IMR-90 (cell line): Measurements from ENCODE around the gene SLCO3A1. TPM values are rescaled to one million over a fixed set of nuclear protein-coding genes. Genes with fewer than 3 reads are reported as not detected.

Source experiments
- ATAC-seq: fragments of 200-7000 bp; cut with Tn5 transposase; 2 replicates; pipeline ENCODE4 v1.9.1; 2020; ENCODE audit warnings: low read depth, mild to moderate bottlenecking, moderate library complexity
- BruUV-seq: library from RNA; stranded (reverse); fragments of 400-500 nt; replicated peaks from 2 replicates; lab custom pipeline; 2021; lab: Mats Ljungman, UMichigan
- CTCF ChIA-PET: fragments of 300-600 bp; formaldehyde crosslinking; extraction: SDS; loops from one replicate; lab custom pipeline; 2021; ENCODE audit warnings: antibody characterized with exemption; lab: Yijun Ruan, JAX
- POLR2A ChIA-PET: fragments of 300-600 bp; sonication (Branson Sonifier 250); formaldehyde crosslinking; loops from one replicate; lab custom pipeline; 2022; ENCODE audit warnings: antibody characterized with exemption; ENCODE audit not compliant: unreplicated experiment; lab: Charles Lee
- DNase-seq: peaks from one replicate; pipeline ENCODE4 v3.0.0; 2013
- H2AFZ ChIP-seq: replicated peaks from 2 replicates; pipeline ENCODE3; 2013; ENCODE audit warnings: low read length, mild to moderate bottlenecking; ENCODE audit not compliant: poor library complexity
- H2AK5ac ChIP-seq: 2 replicates; pipeline ENCODE4 v1.6.1; 2013; ENCODE audit warnings: low read depth, low read length, inconsistent platforms
- H2AK9ac ChIP-seq: replicated peaks from 2 replicates; pipeline ENCODE3; 2013; ENCODE audit warnings: mild to moderate bottlenecking, low read depth, low read length, moderate library complexity; ENCODE audit not compliant: poor library complexity
- H2BK120ac ChIP-seq: 2 replicates; pipeline ENCODE4 v1.6.1; 2013; ENCODE audit warnings: low read depth, low read length, inconsistent platforms
- H2BK15ac ChIP-seq: 3 replicates; pipeline ENCODE4 v1.6.1; 2013; ENCODE audit warnings: low read depth, low read length, inconsistent platforms
- H2BK20ac ChIP-seq: 2 replicates; pipeline ENCODE4 v1.6.1; 2013; ENCODE audit warnings: low read depth, mild to moderate bottlenecking, inconsistent platforms, low read length, moderate library complexity
- H2BK5ac ChIP-seq: 2 replicates; pipeline ENCODE4 v1.6.1; 2013; ENCODE audit warnings: mild to moderate bottlenecking, low read depth, low read length, inconsistent platforms; ENCODE audit not compliant: poor library complexity, severe bottlenecking
- H3K14ac ChIP-seq: replicated peaks from 2 replicates; pipeline ENCODE4 v1.6.1; 2013; ENCODE audit warnings: low read depth, low read length, inconsistent platforms
- H3K18ac ChIP-seq: 2 replicates; pipeline ENCODE4 v1.6.1; 2013; ENCODE audit warnings: low read depth, low read length, control low read depth
- H3K23ac ChIP-seq: 2 replicates; pipeline ENCODE4 v1.6.1; 2013; ENCODE audit warnings: low read depth, low read length, inconsistent platforms
- H3K27ac ChIP-seq: 2 replicates; pipeline ENCODE4 v1.5.1; 2013; ENCODE audit warnings: mild to moderate bottlenecking, control low read depth, low read length; ENCODE audit not compliant: insufficient read depth
- H3K27me3 ChIP-seq: 2 replicates; pipeline ENCODE4 v1.6.1; 2013; ENCODE audit warnings: low read length; ENCODE audit not compliant: control insufficient read depth, insufficient read depth
- H3K36me3 ChIP-seq: 2 replicates; pipeline ENCODE4 v1.6.1; 2013; ENCODE audit warnings: low read length, mixed read lengths; ENCODE audit not compliant: control insufficient read depth, insufficient read depth
- H3K4ac ChIP-seq: 2 replicates; pipeline ENCODE4 v1.6.1; 2013; ENCODE audit warnings: low read depth, low read length, inconsistent platforms
- H3K4me1 ChIP-seq: 2 replicates; pipeline ENCODE4 v1.6.1; 2013; ENCODE audit warnings: low read length, mixed read lengths; ENCODE audit not compliant: control insufficient read depth, insufficient read depth
- H3K4me2 ChIP-seq: 2 replicates; pipeline ENCODE4 v1.6.1; 2013; ENCODE audit warnings: low read depth, mild to moderate bottlenecking, control low read depth, low read length, moderate library complexity
- H3K4me3 ChIP-seq: 2 replicates; pipeline ENCODE4 v1.5.1; 2013; ENCODE audit warnings: low read depth, mild to moderate bottlenecking, control low read depth, low read length, moderate library complexity; ENCODE audit not compliant: insufficient read depth
- H3K56ac ChIP-seq: 2 replicates; pipeline ENCODE4 v1.6.1; 2013; ENCODE audit warnings: low read length, inconsistent platforms; ENCODE audit not compliant: insufficient read depth; ENCODE audit errors: extremely low read depth
- H3K79me1 ChIP-seq, 2 experiments: 2 replicates each; pipeline ENCODE4 v1.6.1; 2013; ENCODE audit warnings: low read length in 2 of 2, inconsistent platforms in 1 of 2, low read depth in 1 of 2
- H3K9ac ChIP-seq: 2 replicates; pipeline ENCODE4 v1.6.1; 2013; ENCODE audit warnings: low read depth, low read length, control low read depth
- H3K9me1 ChIP-seq: 2 replicates; pipeline ENCODE4 v1.6.1; 2013; ENCODE audit warnings: low read length, inconsistent platforms; ENCODE audit not compliant: insufficient read depth
- H3K9me3 ChIP-seq: 2 replicates; pipeline ENCODE4 v1.6.1; 2013; ENCODE audit warnings: low read length; ENCODE audit not compliant: control insufficient read depth, insufficient read depth
- H4K20me1 ChIP-seq: 2 replicates; pipeline ENCODE4 v1.6.1; 2013; ENCODE audit warnings: low read length, inconsistent platforms; ENCODE audit not compliant: insufficient read depth
- H4K5ac ChIP-seq: 2 replicates; pipeline ENCODE4 v1.6.1; 2013; ENCODE audit warnings: mild to moderate bottlenecking, low read depth, low read length, control low read depth
- H4K8ac ChIP-seq, 2 experiments: 2 replicates each; pipeline ENCODE4 v1.6.1; 2013; ENCODE audit warnings: low read depth in 2 of 2, low read length in 2 of 2, control low read depth in 1 of 2, inconsistent platforms in 1 of 2
- H4K91ac ChIP-seq: 2 replicates; pipeline ENCODE4 v1.6.1; 2013; ENCODE audit warnings: low read depth, low read length, inconsistent platforms; ENCODE audit not compliant: insufficient read depth
- BHLHE40 ChIP-seq: fragments of 150-350 bp; IDR thresholded peaks from 2 replicates; pipeline ENCODE4 v1.6.1; 2016; ENCODE audit warnings: mild to moderate bottlenecking, low read depth, low read length
- CEBPB ChIP-seq: IDR thresholded peaks from 2 replicates; pipeline ENCODE4 v1.6.1; 2012; ENCODE audit warnings: low read depth, low read length, improper control_type of control experiment
- CHD1 ChIP-seq: IDR thresholded peaks from 2 replicates; pipeline ENCODE4 v1.6.1; 2012; ENCODE audit warnings: low read depth, low read length, improper control_type of control experiment
- MAFK ChIP-seq: IDR thresholded peaks from 2 replicates; pipeline ENCODE4 v1.6.1; 2012; ENCODE audit warnings: low read depth, low read length, improper control_type of control experiment
- MXI1 ChIP-seq: IDR thresholded peaks from 2 replicates; pipeline ENCODE4 v1.6.1; 2012; ENCODE audit warnings: low read depth, mild to moderate bottlenecking, low read length, moderate library complexity, borderline replicate concordance
- RAD21 ChIP-seq: IDR thresholded peaks from 2 replicates; pipeline ENCODE4 v1.6.1; 2012; ENCODE audit warnings: low read length, improper control_type of control experiment
- RFX5 ChIP-seq: IDR thresholded peaks from 2 replicates; pipeline ENCODE4 v1.8.0; 2012; ENCODE audit warnings: low read depth, mild to moderate bottlenecking, low read length, moderate library complexity
- WGBS, 2 experiments: methylation state at CpG; one replicate each; pipeline versions ENCODE4 v1.1.5 to v1.1.7; 2013; ENCODE audit warnings: missing lambda C conversion rate in 2 of 2; ENCODE audit not compliant: insufficient read length in 1 of 2; ENCODE audit errors: extremely low coverage in 2 of 2; 5-methylcytosine and 5-hydroxymethylcytosine counted together
- dilution Hi-C: fragments of 300-500 bp; cut with HindIII; formaldehyde crosslinking; loops from one replicate; pipeline ENCODE4 v1.14.3; 2018; ENCODE audit warnings: low sequenced_read_pairs; ENCODE audit not compliant: unreplicated experiment
- in situ Hi-C: fragments of 300-500 bp; cut with MboI; formaldehyde crosslinking; loops from 3 replicates; pipeline ENCODE4 v1.14.3; 2019; ENCODE audit warnings: low sequenced_read_pairs, inconsistent platforms, mixed read lengths
- intact Hi-C: fragments of 100-400 bp; cut with micrococcal nuclease; formaldehyde crosslinking; loops from 2 replicates; pipeline ENCODE4 v1.10.0; 2022
- polyA plus RNA-seq, 3 experiments: library from polyadenylated mRNA; depleted of rRNA; stranded (reverse); fragments of >200 nt; gene quantifications; 2 replicates each; pipeline ENCODE4 v1.2.3, GENCODE V29; 2012; ENCODE audit warnings: low replicate concordance in 1 of 3
- total RNA-seq: library from RNA; depleted of rRNA; stranded (reverse); fragments of >200 nt; gene quantifications from 2 replicates; pipeline ENCODE4 v1.2.3, GENCODE V29; 2012
- TF ChIP-seq, protein P1 (sequence below): conservative IDR thresholded peaks from 2 replicates; pipeline ENCODE4 v1.5.1; 2012; ENCODE audit warnings: mild to moderate bottlenecking, low read depth, low read length, improper control_type of control experiment
- TF ChIP-seq, protein P2 (sequence below): fragments of 150-350 bp; IDR thresholded peaks from 2 replicates; pipeline ENCODE4 v1.6.1; 2017; ENCODE audit warnings: mild to moderate bottlenecking, antibody characterized with exemption, low read length, low read depth

SLCO3A1 gene
- total and polyA plus RNA-seq, 2 of the 4 experiments (the other 2 are of a cell fraction): 4.7 to 8.1 TPM

DNA sequence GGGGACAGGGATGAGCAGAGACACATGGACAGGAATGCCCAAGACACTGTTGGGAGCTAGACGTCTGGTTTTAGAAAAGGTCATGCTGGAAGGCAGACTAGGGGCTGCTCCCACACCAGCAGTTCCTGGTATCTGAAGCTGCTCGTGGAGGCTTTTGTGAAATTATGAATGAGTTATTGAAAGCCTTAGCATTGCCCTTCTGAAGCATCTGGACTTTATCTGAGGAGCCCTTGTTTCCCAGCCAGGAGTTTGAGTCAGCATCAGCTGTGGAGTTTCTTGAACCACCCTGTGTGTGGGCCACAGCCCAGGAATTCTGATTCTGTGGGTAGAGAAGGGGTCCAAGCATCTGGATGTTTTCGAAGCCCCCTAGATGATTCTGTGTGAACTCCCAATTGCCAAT, 258.7 kb downstream of the SLCO3A1 start:
- no peak overlapping the region for H3K9ac ChIP-seq
- H2BK15ac ChIP-seq: no peak overlapping the region
- no peak overlapping the region for H3K18ac ChIP-seq
- H4K91ac ChIP-seq: no peak overlapping the region
- no peaks in the 10 kb centered on the region for H3K36me3 ChIP-seq
- H4K20me1 ChIP-seq: no peaks in the 10 kb centered on the region
- H2BK20ac ChIP-seq: no peak overlapping the region
- ChIA-PET POLR2A (no interaction called here), CTCF (interaction anchor here (1.5 kb wide), 1 partner anchor 12 kb away, joined by 4 read pairs; no protein-coding TSS in a partner anchor)
- no peak overlapping the region for H4K5ac ChIP-seq
- DNase-seq (peak; percentile 37), ATAC-seq (peak; percentile 29; the same call in 1 of the 2 replicates)
- H2BK120ac ChIP-seq: no peak overlapping the region
- no peak overlapping the region for H2AFZ ChIP-seq
- H2AK9ac ChIP-seq: no peak overlapping the region
- H4K8ac ChIP-seq: no peak overlapping the region
- no peaks in the 10 kb centered on the region for H3K9me1 ChIP-seq
- intact Hi-C loops: no loop called here
- H3K79me1 ChIP-seq: no peaks in the 10 kb centered on the region
- H3K23ac ChIP-seq: no peak overlapping the region
- H3K4me3 ChIP-seq: no peak overlapping the region
- H3K4me2 ChIP-seq: no peak overlapping the region
- H2AK5ac ChIP-seq: no peak overlapping the region
- H3K27ac ChIP-seq: no peak overlapping the region
- H3K56ac ChIP-seq: no peak overlapping the region
- dilution Hi-C loops: no loop called here
- TF ChIP-seq RFX5: no peak
- TF ChIP-seq BHLHE40: no peak
- TF ChIP-seq CEBPB: no peak
- TF ChIP-seq MAFK: no peak
- TF ChIP-seq CHD1: no peak
- no peak for TF ChIP-seq RAD21
- no peak for TF ChIP-seq MXI1
- TF ChIP-seq, protein P1, sequence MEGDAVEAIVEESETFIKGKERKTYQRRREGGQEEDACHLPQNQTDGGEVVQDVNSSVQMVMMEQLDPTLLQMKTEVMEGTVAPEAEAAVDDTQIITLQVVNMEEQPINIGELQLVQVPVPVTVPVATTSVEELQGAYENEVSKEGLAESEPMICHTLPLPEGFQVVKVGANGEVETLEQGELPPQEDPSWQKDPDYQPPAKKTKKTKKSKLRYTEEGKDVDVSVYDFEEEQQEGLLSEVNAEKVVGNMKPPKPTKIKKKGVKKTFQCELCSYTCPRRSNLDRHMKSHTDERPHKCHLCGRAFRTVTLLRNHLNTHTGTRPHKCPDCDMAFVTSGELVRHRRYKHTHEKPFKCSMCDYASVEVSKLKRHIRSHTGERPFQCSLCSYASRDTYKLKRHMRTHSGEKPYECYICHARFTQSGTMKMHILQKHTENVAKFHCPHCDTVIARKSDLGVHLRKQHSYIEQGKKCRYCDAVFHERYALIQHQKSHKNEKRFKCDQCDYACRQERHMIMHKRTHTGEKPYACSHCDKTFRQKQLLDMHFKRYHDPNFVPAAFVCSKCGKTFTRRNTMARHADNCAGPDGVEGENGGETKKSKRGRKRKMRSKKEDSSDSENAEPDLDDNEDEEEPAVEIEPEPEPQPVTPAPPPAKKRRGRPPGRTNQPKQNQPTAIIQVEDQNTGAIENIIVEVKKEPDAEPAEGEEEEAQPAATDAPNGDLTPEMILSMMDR: no peak
- TF ChIP-seq, protein P2, sequence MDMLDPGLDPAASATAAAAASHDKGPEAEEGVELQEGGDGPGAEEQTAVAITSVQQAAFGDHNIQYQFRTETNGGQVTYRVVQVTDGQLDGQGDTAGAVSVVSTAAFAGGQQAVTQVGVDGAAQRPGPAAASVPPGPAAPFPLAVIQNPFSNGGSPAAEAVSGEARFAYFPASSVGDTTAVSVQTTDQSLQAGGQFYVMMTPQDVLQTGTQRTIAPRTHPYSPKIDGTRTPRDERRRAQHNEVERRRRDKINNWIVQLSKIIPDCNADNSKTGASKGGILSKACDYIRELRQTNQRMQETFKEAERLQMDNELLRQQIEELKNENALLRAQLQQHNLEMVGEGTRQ: no peak
- 20% methylated on average over 1 of the region's 3 CpGs; no CpG with 5 or more reads in 1 of the 2 experiments for WGBS, 2 experiments
- no peak overlapping the region for H3K14ac ChIP-seq
- H3K27me3 ChIP-seq: no peaks in the 10 kb centered on the region; the same call in 1 of the 2 replicates
- H3K4me1 ChIP-seq: peaks cover 3% of the 10 kb centered on the region; the same call in 1 of the 2 replicates
- H2BK5ac ChIP-seq: no peak overlapping the region
- no TSS peak for BruUV-seq
- H3K4ac ChIP-seq: no peak overlapping the region
- H3K9me3 ChIP-seq: no peaks in the 10 kb centered on the region
- in situ Hi-C loops: no loop called here
